IMR-90 (cell line): ENCODE data around the gene HNRNPLL. TPM values are rescaled to one million over a fixed set of nuclear protein-coding genes. Genes with fewer than 3 reads are reported as not detected.

Experiments used
- ATAC-seq: fragments of 200-7000 bp; cut with Tn5 transposase; 2 replicates; pipeline ENCODE4 v1.9.1; 2020; ENCODE audit warnings: low read depth, mild to moderate bottlenecking, moderate library complexity
- BruUV-seq: library from RNA; stranded (reverse); fragments of 400-500 nt; replicated peaks from 2 replicates; lab custom pipeline; 2021; lab: Mats Ljungman, UMichigan
- CTCF ChIA-PET: fragments of 300-600 bp; formaldehyde crosslinking; extraction: SDS; loops from one replicate; lab custom pipeline; 2021; ENCODE audit warnings: antibody characterized with exemption; lab: Yijun Ruan, JAX
- POLR2A ChIA-PET: fragments of 300-600 bp; sonication (Branson Sonifier 250); formaldehyde crosslinking; loops from one replicate; lab custom pipeline; 2022; ENCODE audit warnings: antibody characterized with exemption; ENCODE audit not compliant: unreplicated experiment; lab: Charles Lee
- DNase-seq: peaks from one replicate; pipeline ENCODE4 v3.0.0; 2013
- H2AFZ ChIP-seq: replicated peaks from 2 replicates; pipeline ENCODE3; 2013; ENCODE audit warnings: low read length, mild to moderate bottlenecking; ENCODE audit not compliant: poor library complexity
- H2AK5ac ChIP-seq: 2 replicates; pipeline ENCODE4 v1.6.1; 2013; ENCODE audit warnings: low read depth, low read length, inconsistent platforms
- H2AK9ac ChIP-seq: replicated peaks from 2 replicates; pipeline ENCODE3; 2013; ENCODE audit warnings: mild to moderate bottlenecking, low read depth, low read length, moderate library complexity; ENCODE audit not compliant: poor library complexity
- H2BK120ac ChIP-seq: 2 replicates; pipeline ENCODE4 v1.6.1; 2013; ENCODE audit warnings: low read depth, low read length, inconsistent platforms
- H2BK15ac ChIP-seq: 3 replicates; pipeline ENCODE4 v1.6.1; 2013; ENCODE audit warnings: low read depth, low read length, inconsistent platforms
- H2BK20ac ChIP-seq: 2 replicates; pipeline ENCODE4 v1.6.1; 2013; ENCODE audit warnings: low read depth, mild to moderate bottlenecking, inconsistent platforms, low read length, moderate library complexity
- H2BK5ac ChIP-seq: 2 replicates; pipeline ENCODE4 v1.6.1; 2013; ENCODE audit warnings: mild to moderate bottlenecking, low read depth, low read length, inconsistent platforms; ENCODE audit not compliant: poor library complexity, severe bottlenecking
- H3K14ac ChIP-seq: replicated peaks from 2 replicates; pipeline ENCODE4 v1.6.1; 2013; ENCODE audit warnings: low read depth, low read length, inconsistent platforms
- H3K18ac ChIP-seq: 2 replicates; pipeline ENCODE4 v1.6.1; 2013; ENCODE audit warnings: low read depth, low read length, control low read depth
- H3K23ac ChIP-seq: 2 replicates; pipeline ENCODE4 v1.6.1; 2013; ENCODE audit warnings: low read depth, low read length, inconsistent platforms
- H3K27ac ChIP-seq: 2 replicates; pipeline ENCODE4 v1.5.1; 2013; ENCODE audit warnings: mild to moderate bottlenecking, control low read depth, low read length; ENCODE audit not compliant: insufficient read depth
- H3K27me3 ChIP-seq: 2 replicates; pipeline ENCODE4 v1.6.1; 2013; ENCODE audit warnings: low read length; ENCODE audit not compliant: control insufficient read depth, insufficient read depth
- H3K36me3 ChIP-seq: 2 replicates; pipeline ENCODE4 v1.6.1; 2013; ENCODE audit warnings: low read length, mixed read lengths; ENCODE audit not compliant: control insufficient read depth, insufficient read depth
- H3K4ac ChIP-seq: 2 replicates; pipeline ENCODE4 v1.6.1; 2013; ENCODE audit warnings: low read depth, low read length, inconsistent platforms
- H3K4me1 ChIP-seq: 2 replicates; pipeline ENCODE4 v1.6.1; 2013; ENCODE audit warnings: low read length, mixed read lengths; ENCODE audit not compliant: control insufficient read depth, insufficient read depth
- H3K4me2 ChIP-seq: 2 replicates; pipeline ENCODE4 v1.6.1; 2013; ENCODE audit warnings: low read depth, mild to moderate bottlenecking, control low read depth, low read length, moderate library complexity
- H3K4me3 ChIP-seq: 2 replicates; pipeline ENCODE4 v1.5.1; 2013; ENCODE audit warnings: low read depth, mild to moderate bottlenecking, control low read depth, low read length, moderate library complexity; ENCODE audit not compliant: insufficient read depth
- H3K56ac ChIP-seq: 2 replicates; pipeline ENCODE4 v1.6.1; 2013; ENCODE audit warnings: low read length, inconsistent platforms; ENCODE audit not compliant: insufficient read depth; ENCODE audit errors: extremely low read depth
- H3K79me1 ChIP-seq, 2 experiments: 2 replicates each; pipeline ENCODE4 v1.6.1; 2013; ENCODE audit warnings: low read length in 2 of 2, inconsistent platforms in 1 of 2, low read depth in 1 of 2
- H3K9ac ChIP-seq: 2 replicates; pipeline ENCODE4 v1.6.1; 2013; ENCODE audit warnings: low read depth, low read length, control low read depth
- H3K9me1 ChIP-seq: 2 replicates; pipeline ENCODE4 v1.6.1; 2013; ENCODE audit warnings: low read length, inconsistent platforms; ENCODE audit not compliant: insufficient read depth
- H3K9me3 ChIP-seq: 2 replicates; pipeline ENCODE4 v1.6.1; 2013; ENCODE audit warnings: low read length; ENCODE audit not compliant: control insufficient read depth, insufficient read depth
- H4K20me1 ChIP-seq: 2 replicates; pipeline ENCODE4 v1.6.1; 2013; ENCODE audit warnings: low read length, inconsistent platforms; ENCODE audit not compliant: insufficient read depth
- H4K5ac ChIP-seq: 2 replicates; pipeline ENCODE4 v1.6.1; 2013; ENCODE audit warnings: mild to moderate bottlenecking, low read depth, low read length, control low read depth
- H4K8ac ChIP-seq, 2 experiments: 2 replicates each; pipeline ENCODE4 v1.6.1; 2013; ENCODE audit warnings: low read depth in 2 of 2, low read length in 2 of 2, control low read depth in 1 of 2, inconsistent platforms in 1 of 2
- H4K91ac ChIP-seq: 2 replicates; pipeline ENCODE4 v1.6.1; 2013; ENCODE audit warnings: low read depth, low read length, inconsistent platforms; ENCODE audit not compliant: insufficient read depth
- BHLHE40 ChIP-seq: fragments of 150-350 bp; IDR thresholded peaks from 2 replicates; pipeline ENCODE4 v1.6.1; 2016; ENCODE audit warnings: mild to moderate bottlenecking, low read depth, low read length
- CEBPB ChIP-seq: IDR thresholded peaks from 2 replicates; pipeline ENCODE4 v1.6.1; 2012; ENCODE audit warnings: low read depth, low read length, improper control_type of control experiment
- CHD1 ChIP-seq: IDR thresholded peaks from 2 replicates; pipeline ENCODE4 v1.6.1; 2012; ENCODE audit warnings: low read depth, low read length, improper control_type of control experiment
- ELK1 ChIP-seq: fragments of 150-350 bp; IDR thresholded peaks from 2 replicates; pipeline ENCODE4 v1.6.1; 2016; ENCODE audit warnings: low read depth, mild to moderate bottlenecking, low read length, moderate library complexity, borderline replicate concordance
- FOS ChIP-seq: fragments of 150-350 bp; IDR thresholded peaks from 2 replicates; pipeline ENCODE4 v1.6.1; 2016; ENCODE audit warnings: low read depth, low read length
- MAFK ChIP-seq: IDR thresholded peaks from 2 replicates; pipeline ENCODE4 v1.6.1; 2012; ENCODE audit warnings: low read depth, low read length, improper control_type of control experiment
- MAZ ChIP-seq: IDR thresholded peaks from 2 replicates; pipeline ENCODE4 v1.6.1; 2012; ENCODE audit warnings: low read depth, mild to moderate bottlenecking, low read length, improper control_type of control experiment, moderate library complexity, borderline replicate concordance
- MXI1 ChIP-seq: IDR thresholded peaks from 2 replicates; pipeline ENCODE4 v1.6.1; 2012; ENCODE audit warnings: low read depth, mild to moderate bottlenecking, low read length, moderate library complexity, borderline replicate concordance
- NFE2L2 ChIP-seq: fragments of 150-350 bp; IDR thresholded peaks from 2 replicates; pipeline ENCODE4 v1.6.1; 2016; ENCODE audit warnings: low read depth, mild to moderate bottlenecking, low read length
- POLR2A ChIP-seq: IDR thresholded peaks from 2 replicates; pipeline ENCODE4 v1.6.1; 2012; ENCODE audit warnings: mild to moderate bottlenecking, low read depth, low read length
- RAD21 ChIP-seq: IDR thresholded peaks from 2 replicates; pipeline ENCODE4 v1.6.1; 2012; ENCODE audit warnings: low read length, improper control_type of control experiment
- RCOR1 ChIP-seq: IDR thresholded peaks from 2 replicates; pipeline ENCODE4 v1.6.1; 2012; ENCODE audit warnings: mild to moderate bottlenecking, low read length, improper control_type of control experiment; ENCODE audit not compliant: insufficient replicate concordance
- RFX5 ChIP-seq: IDR thresholded peaks from 2 replicates; pipeline ENCODE4 v1.8.0; 2012; ENCODE audit warnings: low read depth, mild to moderate bottlenecking, low read length, moderate library complexity
- SMC3 ChIP-seq: fragments of 150-350 bp; IDR thresholded peaks from 2 replicates; pipeline ENCODE4 v1.6.1; 2016; ENCODE audit warnings: low read depth, mild to moderate bottlenecking, antibody characterized with exemption, low read length, moderate library complexity
- USF2 ChIP-seq: fragments of 150-350 bp; IDR thresholded peaks from 2 replicates; pipeline ENCODE4 v1.6.1; 2017; ENCODE audit warnings: mild to moderate bottlenecking, antibody characterized with exemption, low read length, low read depth
- WGBS, 2 experiments: methylation state at CpG; one replicate each; pipeline versions ENCODE4 v1.1.5 to v1.1.7; 2013; ENCODE audit warnings: missing lambda C conversion rate in 2 of 2; ENCODE audit not compliant: insufficient read length in 1 of 2; ENCODE audit errors: extremely low coverage in 2 of 2; 5-methylcytosine and 5-hydroxymethylcytosine counted together
- dilution Hi-C: fragments of 300-500 bp; cut with HindIII; formaldehyde crosslinking; loops from one replicate; pipeline ENCODE4 v1.14.3; 2018; ENCODE audit warnings: low sequenced_read_pairs; ENCODE audit not compliant: unreplicated experiment
- in situ Hi-C: fragments of 300-500 bp; cut with MboI; formaldehyde crosslinking; loops from 3 replicates; pipeline ENCODE4 v1.14.3; 2019; ENCODE audit warnings: low sequenced_read_pairs, inconsistent platforms, mixed read lengths
- intact Hi-C: fragments of 100-400 bp; cut with micrococcal nuclease; formaldehyde crosslinking; loops from 2 replicates; pipeline ENCODE4 v1.10.0; 2022
- polyA plus RNA-seq, 3 experiments: library from polyadenylated mRNA; depleted of rRNA; stranded (reverse); fragments of >200 nt; gene quantifications; 2 replicates each; pipeline ENCODE4 v1.2.3, GENCODE V29; 2012; ENCODE audit warnings: low replicate concordance in 1 of 3
- total RNA-seq: library from RNA; depleted of rRNA; stranded (reverse); fragments of >200 nt; gene quantifications from 2 replicates; pipeline ENCODE4 v1.2.3, GENCODE V29; 2012
- TF ChIP-seq, protein P1 (sequence below): conservative IDR thresholded peaks from 2 replicates; pipeline ENCODE4 v1.5.1; 2012; ENCODE audit warnings: mild to moderate bottlenecking, low read depth, low read length, improper control_type of control experiment

HNRNPLL gene
- total and polyA plus RNA-seq, 2 of the 4 experiments (the other 2 are of a cell fraction): 23.7 to 53.1 TPM

DNA sequence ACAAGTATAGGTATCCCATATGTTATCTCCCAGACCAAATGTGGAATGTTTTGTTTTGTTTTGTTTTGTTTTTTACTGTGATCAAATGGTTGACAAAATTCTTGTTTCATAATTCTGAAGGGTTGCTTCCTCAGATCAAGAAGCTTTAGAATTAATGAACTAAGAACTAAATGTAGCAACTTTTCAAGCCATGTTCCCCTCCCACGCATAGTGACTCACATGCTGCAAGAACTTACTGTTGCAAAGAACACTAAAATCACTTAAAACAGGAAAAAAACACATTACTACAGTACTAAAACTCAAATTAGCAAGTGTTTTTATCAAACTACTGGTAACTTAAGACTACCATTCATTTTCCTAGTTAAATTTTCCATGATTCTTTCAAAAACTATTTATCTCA lies 30.6 kb downstream of the HNRNPLL start:
- intact Hi-C loops: no loop called here
- Histone ChIP-seq H3K9me3 (no peaks in the 10 kb centered on the region), H4K91ac (no peak overlapping the region), H3K9ac (no peak overlapping the region), H3K56ac (no peak overlapping the region), H2AK9ac (no peak overlapping the region), H3K4me2 (no peak overlapping the region), H3K27ac (no peak overlapping the region), H2AK5ac (no peak overlapping the region), H3K36me3 (peaks cover 20% of the 10 kb centered on the region), H3K27me3 (no peaks in the 10 kb centered on the region), H3K4me3 (no peak overlapping the region), H4K20me1 (peaks cover 6% of the 10 kb centered on the region; the same call in 1 of the 2 replicates), H2BK20ac (no peak overlapping the region), H3K4ac (no peak overlapping the region), H3K14ac (no peak overlapping the region), H2BK120ac (no peak overlapping the region), H3K4me1 (no peaks in the 10 kb centered on the region; the same call in 1 of the 2 replicates), H2AFZ (no peak overlapping the region), H2BK15ac (no peak overlapping the region), H4K5ac (no peak overlapping the region), H2BK5ac (no peak overlapping the region), H4K8ac (no peak overlapping the region), H3K9me1 (no peaks in the 10 kb centered on the region), H3K23ac (no peak overlapping the region), H3K18ac (no peak overlapping the region), H3K79me1 (peaks cover 24 to 34% of the 10 kb centered on the region in 2 experiments)
- BruUV-seq: no TSS peak
- ATAC-seq: peak; percentile 70
- dilution Hi-C loops: loop anchor here (25.0 kb wide), 1 partner anchor 165 kb away; no protein-coding TSS in a partner anchor
- peak; percentile 89 for DNase-seq
- ChIA-PET CTCF (interaction anchor here (1.8 kb wide), 1 partner anchor 10 kb away, joined by 5 read pairs; no protein-coding TSS in a partner anchor), POLR2A (interaction anchor here (0.6 kb wide), 2 partner anchors 33 to 179 kb away, joined by 3 read pairs; partner anchors contain the start of gene SRSF7)
- in situ Hi-C loops: no loop called here
- TF ChIP-seq MAZ (no peak), RCOR1 (no peak), USF2 (no peak), BHLHE40 (peak; percentile 24; the same call in 1 of the 2 replicates), MXI1 (no peak), POLR2A (no peak), MAFK (no peak), FOS (peak; percentile 80), RAD21 (no peak), RFX5 (no peak), SMC3 (no peak), CEBPB (peak; percentile 90), ELK1 (no peak), NFE2L2 (no peak), CHD1 (no peak)
- TF ChIP-seq, protein P1, sequence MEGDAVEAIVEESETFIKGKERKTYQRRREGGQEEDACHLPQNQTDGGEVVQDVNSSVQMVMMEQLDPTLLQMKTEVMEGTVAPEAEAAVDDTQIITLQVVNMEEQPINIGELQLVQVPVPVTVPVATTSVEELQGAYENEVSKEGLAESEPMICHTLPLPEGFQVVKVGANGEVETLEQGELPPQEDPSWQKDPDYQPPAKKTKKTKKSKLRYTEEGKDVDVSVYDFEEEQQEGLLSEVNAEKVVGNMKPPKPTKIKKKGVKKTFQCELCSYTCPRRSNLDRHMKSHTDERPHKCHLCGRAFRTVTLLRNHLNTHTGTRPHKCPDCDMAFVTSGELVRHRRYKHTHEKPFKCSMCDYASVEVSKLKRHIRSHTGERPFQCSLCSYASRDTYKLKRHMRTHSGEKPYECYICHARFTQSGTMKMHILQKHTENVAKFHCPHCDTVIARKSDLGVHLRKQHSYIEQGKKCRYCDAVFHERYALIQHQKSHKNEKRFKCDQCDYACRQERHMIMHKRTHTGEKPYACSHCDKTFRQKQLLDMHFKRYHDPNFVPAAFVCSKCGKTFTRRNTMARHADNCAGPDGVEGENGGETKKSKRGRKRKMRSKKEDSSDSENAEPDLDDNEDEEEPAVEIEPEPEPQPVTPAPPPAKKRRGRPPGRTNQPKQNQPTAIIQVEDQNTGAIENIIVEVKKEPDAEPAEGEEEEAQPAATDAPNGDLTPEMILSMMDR: no peak
- no CpG with 5 or more reads among the region's 1 CpG for WGBS, 2 experiments
